Measurements from ENCODE around the gene PRICKLE2. TPM values are rescaled to one million over a fixed set of nuclear protein-coding genes. Genes with fewer than 3 reads are reported as not detected.
A peak's percentile ranks its signal among the peaks of the same experiment; 100 is the strongest.

The PRICKLE2 gene
- total RNA-seq, 4 donors from 2014 or later: 77.3 to 109 (median 96.7) TPM

DNA sequence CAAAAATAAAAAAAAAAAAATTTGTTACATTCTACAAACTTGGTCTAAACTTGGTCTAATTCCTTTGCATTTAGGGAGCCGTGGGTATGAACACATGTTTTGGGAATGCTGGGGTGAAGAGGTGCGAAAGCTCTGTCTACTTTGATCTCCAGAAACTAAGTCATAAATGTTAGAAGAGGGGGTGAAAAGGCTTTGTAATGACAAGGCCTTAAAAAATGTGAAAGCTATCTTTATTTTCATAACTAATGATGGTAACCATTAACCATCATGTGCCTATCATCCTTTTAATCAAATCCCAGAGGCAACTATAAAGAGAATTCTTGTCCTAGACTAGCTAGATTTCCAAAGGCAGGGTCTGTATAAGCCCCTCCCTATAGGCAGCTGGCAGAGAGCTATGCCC is 60.9 kb downstream of the PRICKLE2 start:
- no peak for ATAC-seq
- H3K9me3 ChIP-seq: no peaks in the 10 kb centered on the region
- 82 to 90% methylated on average over 2 of the region's 2 CpGs for WGBS, 2 donors (ENCODE audit: low coverage in 1 of 2)
- TF ChIP-seq POLR2A (IDR thresholded peaks at IDR 0.05): no peak
- no peak for TF ChIP-seq POLR2AphosphoS5 (IDR thresholded peaks at IDR 0.05)
- no peak for TF ChIP-seq CTCF (IDR thresholded peaks at IDR 0.05)
- no peak for TF ChIP-seq EP300 (IDR thresholded peaks at IDR 0.05)
- peaks cover 27 to 95% (median 29%) of the 10 kb centered on the region in 3 donors for H3K4me1 ChIP-seq
- H3K4me3 ChIP-seq: no peak overlapping the region
- peak overlapping the region in 2 of 4 donors; percentile 9 to 39 for H3K27ac ChIP-seq
- peaks cover 0 to 12% of the 10 kb centered on the region in 2 donors for H3K36me3 ChIP-seq
- H3K27me3 ChIP-seq: no peaks in the 10 kb centered on the region

GRCh38 chr3:64163755-64164148 is 61.5 kb downstream of the PRICKLE2 start:
- Histone ChIP-seq H3K4me3 (no peak overlapping the region), H3K27me3 (no peaks in the 10 kb centered on the region), H3K9me3 (no peaks in the 10 kb centered on the region), H3K27ac (peak overlapping the region in 2 of 4 donors; percentile 24 to 50), H3K4me1 (peaks cover 27 to 98% (median 29%) of the 10 kb centered on the region in 3 donors), H3K36me3 (peaks cover 0 to 18% of the 10 kb centered on the region in 2 donors)
- TF ChIP-seq POLR2A (IDR thresholded peaks at IDR 0.05): no peak
- TF ChIP-seq POLR2AphosphoS5 (IDR thresholded peaks at IDR 0.05): no peak
- TF ChIP-seq EP300 (IDR thresholded peaks at IDR 0.05): no peak
- no peak for TF ChIP-seq CTCF (IDR thresholded peaks at IDR 0.05)
- no peak for ATAC-seq
- WGBS, 2 donors (ENCODE audit: low coverage in 1 of 2): 62 to 82% methylated on average over 2 to 4 of the region's 4 CpGs

DNA sequence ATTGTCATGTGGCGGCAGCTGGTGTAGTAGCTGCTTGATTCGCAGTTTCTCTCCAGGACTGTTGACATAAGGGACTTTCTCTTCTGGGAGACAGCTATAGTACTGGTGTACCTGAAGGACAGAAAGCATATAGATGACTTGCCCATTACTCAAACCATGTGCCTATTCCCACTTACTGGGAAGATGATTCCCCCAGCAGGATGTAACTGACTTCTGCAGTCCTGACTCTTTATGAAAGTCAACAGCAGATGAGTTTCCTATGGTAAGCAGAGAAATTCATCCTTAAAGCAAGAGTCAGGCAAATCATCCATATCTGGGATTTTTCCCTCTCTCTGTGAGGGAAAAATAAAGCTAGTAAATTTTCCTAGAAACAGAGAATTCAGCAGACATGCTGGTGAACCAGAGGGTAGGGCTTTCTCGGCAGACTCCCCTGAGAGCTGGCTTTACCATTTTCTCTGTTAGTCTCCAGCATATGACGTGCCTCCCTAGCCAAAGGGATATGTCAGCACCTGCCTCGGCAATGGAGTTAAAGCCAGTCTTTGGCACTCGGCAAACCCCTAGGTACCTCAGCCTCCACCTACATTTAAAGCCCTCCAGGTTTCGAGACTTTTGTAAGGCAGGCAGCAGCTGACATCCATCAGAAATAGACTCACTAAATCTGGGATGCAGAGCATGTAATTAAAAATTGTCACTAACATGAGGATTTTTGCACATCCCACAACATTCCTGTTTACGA is 62.1 kb downstream of the PRICKLE2 start:
- 65 to 67% methylated on average over 5 to 7 of the region's 8 CpGs for WGBS, 2 donors (ENCODE audit: low coverage in 1 of 2)
- peaks cover 27 to 98% (median 29%) of the 10 kb centered on the region in 3 donors for H3K4me1 ChIP-seq
- peak overlapping the region in 3 of 4 donors; percentile 24 to 50 (median 41) for H3K27ac ChIP-seq
- no peak for ATAC-seq
- TF ChIP-seq EP300 (IDR thresholded peaks at IDR 0.05) (no peak), POLR2A (IDR thresholded peaks at IDR 0.05) (no peak), CTCF (IDR thresholded peaks at IDR 0.05) (no peak), POLR2AphosphoS5 (IDR thresholded peaks at IDR 0.05) (no peak)
- H3K36me3 ChIP-seq: peaks cover 0 to 23% of the 10 kb centered on the region in 2 donors
- H3K27me3 ChIP-seq: no peaks in the 10 kb centered on the region
- H3K9me3 ChIP-seq: no peaks in the 10 kb centered on the region
- no peak overlapping the region for H3K4me3 ChIP-seq

DNA sequence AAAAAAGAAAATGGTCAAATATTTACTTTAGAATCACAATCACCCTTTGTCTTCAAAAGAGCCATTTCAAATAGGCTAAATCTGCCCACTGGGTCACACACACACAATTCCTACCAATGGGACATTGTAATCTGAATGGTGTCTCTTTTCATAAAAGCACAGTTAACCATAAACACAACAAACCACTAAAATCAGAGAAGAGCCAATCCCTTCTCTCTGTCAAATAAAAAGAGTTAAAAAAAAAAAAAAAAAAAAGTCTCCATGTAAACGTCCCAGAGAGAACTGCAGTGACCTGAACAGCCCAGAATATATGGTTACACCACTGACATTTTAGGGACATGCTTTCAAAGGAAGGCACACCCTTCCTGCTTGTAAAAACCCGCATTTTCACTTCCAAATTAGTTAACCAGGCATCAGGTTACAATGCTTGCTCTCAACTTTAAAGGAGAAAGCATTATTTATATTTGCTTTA is 63.7 kb downstream of the PRICKLE2 start:
- Histone ChIP-seq H3K27ac (peak overlapping the region in 2 of 4 donors; percentile 24 to 52), H3K36me3 (peaks cover 0 to 40% of the 10 kb centered on the region in 2 donors), H3K9me3 (no peaks in the 10 kb centered on the region), H3K4me1 (peaks cover 15 to 97% (median 19%) of the 10 kb centered on the region in 3 donors), H3K27me3 (no peaks in the 10 kb centered on the region), H3K4me3 (no peak overlapping the region)
- 0 to 3% methylated on average over 2 of the region's 2 CpGs for WGBS, 2 donors (ENCODE audit: low coverage in 1 of 2)
- TF ChIP-seq POLR2AphosphoS5 (IDR thresholded peaks at IDR 0.05): no peak
- TF ChIP-seq POLR2A (IDR thresholded peaks at IDR 0.05): no peak
- TF ChIP-seq CTCF (IDR thresholded peaks at IDR 0.05): no peak
- no peak for TF ChIP-seq EP300 (IDR thresholded peaks at IDR 0.05)
- ATAC-seq: no peak

All from gastroesophageal sphincter (tissue), 4 donors.